SHP77 treated with DMSO at 0.1 percent for 48 hours (cell line): ENCODE data around the gene LRP1B.

Experiments
- DNase-seq: peaks from one replicate; lab custom pipeline; 2025; lab: John Stamatoyannopoulos, UW

Gene LRP1B

DNA sequence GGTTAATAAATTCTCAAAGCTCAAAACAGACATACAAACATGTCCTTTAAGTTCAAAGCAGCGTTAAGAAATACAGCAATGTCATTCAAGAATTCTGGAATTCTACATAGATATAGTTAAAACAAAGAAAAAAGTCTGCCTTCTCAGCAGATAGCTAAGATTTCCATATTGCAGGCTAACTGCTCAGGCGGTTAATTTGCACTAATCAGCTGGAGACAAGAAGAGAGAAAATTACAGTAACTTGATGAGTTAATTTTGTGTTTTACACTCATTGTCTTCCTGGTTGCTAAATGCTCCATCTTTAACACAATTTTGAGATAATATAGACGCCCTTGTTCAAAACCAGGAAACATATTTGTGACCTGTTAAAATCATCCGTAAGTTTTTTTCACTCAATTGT is 1012.0 kb downstream of the LRP1B start:
- DNase-seq: no peak

DNA sequence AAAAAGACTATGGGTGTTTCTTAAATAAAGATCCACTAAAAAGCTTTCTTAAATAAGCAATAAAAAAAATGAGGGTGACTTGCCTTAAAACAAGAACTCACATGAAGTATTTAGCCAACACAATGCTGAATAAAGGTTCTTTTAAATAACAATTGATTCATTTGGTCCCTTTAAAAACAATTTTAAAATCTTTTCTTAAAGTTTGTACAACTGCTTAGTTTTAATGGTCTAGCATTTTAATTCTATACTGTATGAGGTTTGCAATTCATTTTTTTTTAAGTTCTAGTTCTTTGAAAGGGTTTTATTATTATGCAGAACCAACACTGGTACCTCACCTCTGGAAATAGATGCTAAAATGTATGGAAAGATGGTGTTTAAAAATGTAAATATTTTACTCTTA is 1017.5 kb downstream of the LRP1B start:
- DNase-seq: no peak

DNA sequence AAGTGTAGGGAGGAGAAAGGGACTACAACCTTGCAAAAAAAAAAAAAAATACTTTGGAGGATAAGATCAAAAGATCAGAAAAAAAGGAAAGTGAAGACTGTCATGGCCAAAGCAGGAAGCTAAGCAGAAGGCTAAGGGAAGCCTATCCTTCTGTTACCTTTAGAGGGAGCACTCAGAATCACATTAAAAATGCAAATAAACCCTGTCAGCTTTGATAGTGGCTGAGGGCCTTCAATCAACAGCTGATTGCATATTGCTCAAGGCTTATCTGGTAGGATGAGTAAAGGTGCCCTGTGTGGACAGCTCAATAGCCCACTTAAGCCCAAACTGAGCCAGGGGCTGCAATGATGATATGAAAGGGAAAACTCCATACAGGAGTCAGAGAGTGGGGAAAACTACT is 1021.2 kb downstream of the LRP1B start:
- DNase-seq: no peak

DNA sequence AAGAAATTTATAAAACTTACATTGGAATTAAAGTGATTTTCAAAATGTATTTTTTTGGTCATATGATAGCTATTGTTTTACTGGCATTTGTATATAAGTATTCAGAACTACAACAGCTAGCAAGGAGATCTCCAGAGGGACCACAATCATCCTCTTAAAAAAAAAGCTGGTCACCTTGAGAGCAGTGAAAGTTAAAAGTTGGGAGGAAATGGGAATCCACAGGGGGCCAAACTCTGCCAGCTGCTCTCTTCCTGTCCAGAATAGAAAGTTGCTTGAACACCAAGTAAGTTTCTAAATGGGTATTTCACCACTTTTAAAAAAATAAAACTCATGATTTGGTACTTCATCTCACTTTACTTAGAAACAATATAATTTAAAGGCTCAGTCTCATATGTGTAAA is 1025.1 kb downstream of the LRP1B start:
- DNase-seq: no peak

DNA sequence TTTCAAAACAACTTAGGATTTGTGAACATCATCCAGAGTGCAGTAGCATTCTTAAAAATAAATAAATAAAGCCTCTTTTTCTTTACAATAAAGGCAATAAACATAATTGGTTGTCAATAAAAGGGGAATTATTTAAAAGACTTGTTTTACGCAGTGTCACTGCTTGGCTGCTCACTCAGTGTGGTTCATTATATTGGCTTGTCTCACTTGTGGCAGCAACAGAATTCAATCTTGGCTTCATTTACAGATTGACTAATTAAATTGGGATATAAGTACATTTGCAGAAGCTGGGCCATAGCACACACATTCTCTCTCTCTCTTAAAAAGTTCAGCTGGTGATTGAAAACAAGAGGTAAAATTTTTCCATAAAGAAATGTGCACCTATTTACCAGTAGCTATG is 1027.6 kb downstream of the LRP1B start:
- DNase-seq: no peak

DNA sequence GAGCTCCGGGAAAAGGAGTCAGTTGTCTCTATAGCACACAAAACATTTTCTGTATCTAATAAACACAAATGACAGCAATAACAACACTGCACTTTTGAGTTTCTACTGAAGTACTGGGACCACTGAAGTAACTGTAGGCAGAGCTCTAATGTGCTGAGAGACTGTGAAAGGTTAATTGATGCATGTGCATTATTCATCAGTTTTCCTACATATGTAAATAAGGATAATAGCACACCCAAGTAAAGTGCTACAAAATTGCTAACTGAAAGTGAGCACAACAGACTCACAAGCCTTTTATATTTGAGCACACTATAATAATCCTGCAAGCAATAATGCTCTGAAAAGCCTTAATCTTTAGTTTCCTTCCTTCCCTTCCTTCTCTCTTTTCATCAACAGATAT is 1051.6 kb downstream of the LRP1B start:
- no peak for DNase-seq

DNA sequence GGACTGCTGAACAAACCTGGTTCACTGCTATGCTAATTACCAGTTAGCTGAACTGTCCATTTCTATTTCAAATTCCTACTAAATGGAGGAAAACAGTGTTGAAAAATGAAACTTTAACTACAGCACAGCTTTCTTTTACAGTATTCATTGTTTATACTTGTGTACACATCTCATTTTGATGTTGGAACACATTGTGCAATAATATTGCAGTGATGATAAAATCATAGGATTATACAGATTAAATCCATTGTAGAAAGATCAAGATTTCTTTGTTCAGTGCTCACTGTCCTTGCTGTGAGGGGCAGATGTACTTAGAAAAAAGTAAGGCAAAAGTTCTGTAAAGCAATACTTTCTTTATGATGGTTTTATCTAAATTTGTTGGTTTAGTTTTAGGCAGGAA is 1055.1 kb downstream of the LRP1B start:
- DNase-seq: no peak

DNA sequence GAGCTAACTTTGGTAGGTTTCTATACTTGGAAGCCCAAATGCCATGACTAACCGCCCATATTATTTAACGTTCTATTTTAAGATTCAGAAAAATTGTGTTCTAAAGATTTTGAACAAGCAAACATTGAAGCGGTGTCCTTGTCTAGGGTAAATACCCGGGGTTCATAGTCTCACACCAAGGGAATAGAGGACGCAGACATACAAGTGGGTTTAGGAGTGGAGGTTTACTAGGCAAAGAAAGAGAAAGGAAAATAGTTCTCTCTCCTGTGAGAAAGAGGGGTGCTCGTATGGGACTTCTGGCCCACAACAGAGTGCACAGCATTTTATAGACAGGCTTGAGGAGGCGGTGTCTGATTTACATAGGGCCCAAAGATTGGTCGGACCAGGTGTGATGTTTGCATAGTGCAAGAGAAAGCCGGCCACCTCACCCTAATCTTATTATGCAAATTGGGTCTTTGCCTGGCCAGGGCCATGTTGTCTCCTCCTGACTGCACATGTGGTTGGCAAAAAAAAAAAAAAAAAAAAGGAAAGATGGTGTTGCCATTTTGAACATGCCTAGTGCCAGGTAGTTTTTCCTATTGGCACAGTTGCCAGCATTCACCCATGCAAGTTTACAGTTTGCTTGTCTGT is 1062.6 kb downstream of the LRP1B start:
- DNase-seq: no peak

DNA sequence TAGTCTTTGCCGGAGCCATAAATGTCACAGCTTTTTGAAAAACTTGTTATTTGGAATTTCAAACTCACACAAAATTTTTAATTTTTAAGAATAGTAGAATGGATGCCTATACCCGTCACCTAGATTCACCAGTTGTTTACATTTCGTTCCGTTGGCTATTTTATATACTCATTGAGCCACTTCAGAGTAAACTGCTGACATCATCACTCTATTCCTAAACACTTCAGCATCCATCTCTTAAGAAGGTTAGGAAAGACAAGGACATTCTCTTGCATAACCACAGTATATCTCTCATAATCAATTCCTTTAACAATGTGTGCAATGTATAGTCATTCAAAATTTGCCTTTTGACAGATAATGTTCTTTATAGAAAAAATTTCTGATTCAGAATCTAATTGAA is 1065.8 kb downstream of the LRP1B start:
- DNase-seq: no peak

DNA sequence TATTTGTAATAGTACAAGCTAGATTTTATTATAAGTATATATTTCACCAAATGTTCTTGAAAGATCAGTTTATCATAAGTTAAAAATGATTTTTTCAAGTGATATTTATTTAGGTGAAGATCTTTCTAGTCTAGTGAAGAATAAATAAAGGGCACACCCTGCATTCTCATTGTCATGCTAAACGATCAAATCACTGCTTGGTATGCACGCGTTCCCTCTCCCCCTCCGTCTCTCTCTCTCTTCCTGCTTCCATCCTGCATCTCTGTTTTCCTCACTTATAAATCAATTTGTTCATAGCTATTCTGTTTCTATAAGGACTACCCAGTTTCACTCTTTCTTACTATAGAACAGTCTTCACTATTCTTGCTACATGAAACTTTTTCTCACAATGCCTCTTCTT is 1067.4 kb downstream of the LRP1B start:
- no peak for DNase-seq

DNA sequence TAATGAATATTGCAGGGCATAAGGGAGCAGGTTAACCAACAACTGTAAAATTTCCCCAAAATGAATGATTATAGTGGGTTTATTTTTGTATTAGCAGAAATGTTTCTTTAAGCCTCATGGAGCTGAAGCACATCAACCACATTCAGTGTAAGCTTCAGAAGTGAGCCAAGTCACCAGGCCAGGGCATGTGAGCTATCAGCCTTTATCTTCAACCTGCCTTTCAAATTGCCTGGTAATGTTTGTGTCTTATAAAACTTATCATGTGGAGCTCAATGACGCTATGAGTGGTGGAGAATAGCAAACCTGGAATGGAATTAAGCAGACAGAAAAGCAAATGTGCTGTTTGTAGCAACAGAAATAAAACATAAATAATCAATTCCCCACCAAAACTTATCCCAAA is 1068.4 kb downstream of the LRP1B start:
- DNase-seq: no peak

DNA sequence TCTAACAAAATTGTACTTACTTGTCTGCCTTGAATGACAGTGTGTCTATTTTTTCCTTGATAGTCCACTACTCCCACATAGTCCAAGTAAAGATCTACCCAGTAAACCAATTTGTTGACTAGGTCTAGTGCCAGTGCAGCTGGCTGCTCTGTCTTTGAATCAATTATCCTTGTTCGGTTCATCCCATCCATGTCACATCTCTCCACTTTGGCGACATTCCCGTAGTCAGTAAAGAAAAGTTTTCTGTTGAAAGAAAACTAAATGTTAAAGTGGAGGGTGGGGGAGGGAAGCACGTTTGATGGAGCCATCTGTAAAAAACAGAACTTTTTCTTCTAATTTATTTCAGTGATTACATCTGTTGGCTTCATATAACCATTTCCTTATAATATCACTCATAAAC is 1068.8 kb downstream of the LRP1B start:
- DNase-seq: no peak

DNA sequence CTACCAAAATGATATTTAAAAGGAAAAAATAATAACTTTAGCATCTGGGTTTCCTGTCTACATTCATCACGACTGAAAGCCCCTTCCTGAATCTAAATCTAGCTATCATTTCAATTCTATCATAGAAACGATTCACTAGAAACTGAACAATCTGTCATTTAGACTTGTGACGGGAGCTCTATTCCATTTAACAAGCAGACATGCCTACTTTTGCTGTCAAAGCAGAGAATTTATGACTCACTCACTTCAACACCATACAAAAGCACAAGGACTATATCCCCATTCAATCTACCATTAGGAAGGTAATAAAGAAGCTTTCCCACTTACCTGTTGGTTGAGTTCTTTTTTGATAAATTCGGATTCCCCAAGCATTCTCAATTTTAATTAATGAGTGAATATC is 1072.3 kb downstream of the LRP1B start:
- DNase-seq: no peak

DNA sequence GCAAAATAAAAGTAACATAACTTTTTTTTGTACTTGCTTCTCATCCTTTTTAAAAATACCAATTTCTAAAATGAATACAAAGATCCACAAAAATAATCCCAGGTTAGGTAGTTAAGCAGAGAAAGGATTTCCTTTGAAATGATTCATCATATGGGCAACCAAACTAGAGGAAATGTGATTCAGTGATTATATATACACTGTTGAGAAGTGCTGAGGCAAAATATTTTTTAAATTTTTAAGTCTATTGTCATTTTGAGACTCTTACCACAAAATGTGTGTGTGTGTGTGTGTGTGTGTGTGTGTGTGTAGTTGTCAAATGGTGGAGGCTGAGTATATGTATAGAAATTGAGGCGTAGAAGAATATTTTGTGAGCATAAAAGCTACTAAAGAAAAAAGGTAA is 1075.3 kb downstream of the LRP1B start:
- no peak for DNase-seq

DNA sequence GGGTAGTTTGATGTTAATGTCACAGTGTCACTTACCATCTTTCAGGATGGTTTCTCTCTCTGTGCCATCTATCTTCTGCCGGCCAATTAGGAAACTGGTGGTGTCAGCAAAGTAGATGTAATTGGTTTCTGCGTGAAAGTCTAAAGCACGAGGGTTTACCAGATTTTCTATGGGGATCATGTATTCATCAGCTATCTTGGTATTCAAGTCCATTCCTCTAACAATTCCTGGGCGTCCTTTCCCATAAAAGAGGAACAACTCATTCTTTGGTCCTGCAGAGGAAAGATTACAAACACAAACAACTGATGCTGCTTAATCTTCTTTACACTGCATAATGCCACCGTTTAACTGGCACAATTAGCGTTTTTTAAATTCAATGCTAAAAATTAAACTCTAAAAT is 1081.9 kb downstream of the LRP1B start:
- DNase-seq: no peak

DNA sequence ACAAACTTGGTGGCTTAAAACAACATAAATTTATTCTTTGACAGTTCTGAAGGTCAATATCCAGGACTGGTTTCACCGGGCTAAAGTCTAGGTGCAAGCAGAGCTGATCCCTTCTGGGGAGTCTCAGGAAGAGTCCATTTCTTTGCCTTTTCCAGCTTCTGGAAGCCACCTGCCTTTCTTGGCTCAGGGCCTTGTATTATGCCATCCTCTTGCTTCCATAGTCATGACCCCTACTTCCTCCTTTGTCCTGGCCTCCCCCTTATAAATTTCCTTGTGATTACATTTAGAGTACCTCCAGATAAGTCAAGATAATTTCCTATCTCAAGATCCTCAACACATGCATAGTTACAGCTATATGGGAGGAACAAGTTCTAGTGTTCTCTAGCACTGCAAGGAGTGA is 1089.5 kb downstream of the LRP1B start:
- DNase-seq: no peak

DNA sequence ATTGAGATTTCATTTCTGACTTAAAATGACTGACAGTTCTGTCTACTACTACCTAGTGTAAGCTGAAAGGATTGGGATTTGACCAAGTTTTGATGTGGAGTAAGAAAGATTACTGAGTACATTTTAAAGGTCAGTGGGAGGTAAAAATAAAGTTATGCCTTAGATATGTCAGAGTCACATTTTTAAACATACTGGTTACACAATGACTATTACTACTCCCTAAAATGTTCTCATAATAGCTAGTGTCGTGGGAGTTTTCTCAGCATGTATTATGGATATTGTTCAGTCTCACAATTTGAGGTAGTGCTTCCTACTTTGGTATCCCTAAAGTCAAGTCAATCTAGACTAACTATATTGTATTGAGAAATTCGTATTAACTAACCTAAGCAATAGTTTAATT is 1092.5 kb downstream of the LRP1B start:
- DNase-seq: no peak

DNA sequence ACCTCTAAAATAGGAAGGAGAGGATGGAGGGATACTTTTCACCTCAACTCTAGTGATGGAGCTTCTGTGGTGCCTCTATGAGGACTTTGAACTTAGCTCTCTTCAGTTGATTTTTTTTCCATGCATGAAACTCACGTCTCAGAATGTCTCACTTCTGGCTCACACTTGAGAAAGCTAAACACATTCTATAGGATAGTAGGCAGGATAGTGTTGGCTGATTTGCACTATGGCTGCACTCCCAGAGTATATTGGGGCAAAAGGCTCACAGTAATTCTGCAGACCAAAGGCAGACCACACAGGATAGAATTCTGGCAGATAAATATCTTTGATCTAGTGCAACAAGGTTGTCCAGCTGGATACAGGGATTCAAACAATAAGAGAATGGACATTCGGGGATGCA is 1093.5 kb downstream of the LRP1B start:
- DNase-seq: no peak

DNA sequence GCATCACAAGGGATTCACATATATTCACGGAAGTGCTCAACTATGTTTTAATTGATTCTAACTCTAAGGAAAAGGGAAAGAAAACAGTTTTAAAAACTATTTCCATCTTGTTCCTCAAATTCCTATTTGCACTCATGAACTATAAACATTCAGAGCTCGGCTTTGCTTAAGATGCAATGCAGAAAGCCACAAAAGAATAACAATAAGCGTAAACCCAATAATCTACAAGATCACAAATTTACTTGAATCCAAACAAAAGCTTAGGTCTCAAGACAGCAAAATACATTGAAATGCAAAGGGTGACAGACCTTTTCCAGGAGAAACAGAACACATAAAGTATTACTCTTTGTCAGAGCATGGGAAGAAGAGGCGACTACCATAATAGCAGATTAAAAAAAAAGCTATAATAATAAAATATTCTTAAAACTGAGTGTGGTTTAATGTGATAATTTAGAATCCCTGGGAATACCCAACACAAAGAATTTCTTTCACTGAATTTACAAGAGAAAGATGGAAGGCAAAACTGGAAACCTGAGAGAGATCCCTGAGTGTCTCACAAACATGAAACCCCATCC is 1094.9 kb downstream of the LRP1B start:
- no peak for DNase-seq

DNA sequence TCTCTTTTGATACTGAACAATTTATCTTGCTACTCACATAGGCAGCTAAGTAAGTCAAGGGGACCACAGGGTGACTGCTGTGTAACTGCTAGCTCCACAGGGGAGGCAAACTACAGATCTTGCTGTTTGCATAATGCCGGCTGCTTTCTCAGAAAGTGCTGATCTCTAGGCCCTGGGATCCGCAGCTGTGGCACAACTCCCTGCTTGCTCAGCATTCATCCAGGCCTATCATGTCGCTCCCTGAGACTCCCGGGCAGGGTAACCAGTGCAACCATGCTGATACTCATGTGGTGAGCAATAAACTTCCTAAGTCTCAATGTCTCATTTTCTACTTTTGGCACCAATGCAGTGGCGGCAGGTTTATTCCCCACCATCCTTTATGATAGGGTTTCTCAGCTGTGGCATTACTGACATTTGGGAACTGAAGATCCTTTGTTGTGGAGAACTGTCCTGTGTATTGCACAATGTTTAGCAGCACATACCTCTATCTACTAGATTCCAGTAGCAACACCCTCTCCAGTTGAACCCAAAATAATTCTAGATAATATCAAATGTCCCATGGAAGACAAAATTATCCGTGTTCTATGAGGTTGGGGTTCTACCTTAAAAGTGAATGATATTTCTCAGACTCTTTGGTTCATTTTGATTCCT is 1101.3 kb downstream of the LRP1B start:
- no peak for DNase-seq

DNA sequence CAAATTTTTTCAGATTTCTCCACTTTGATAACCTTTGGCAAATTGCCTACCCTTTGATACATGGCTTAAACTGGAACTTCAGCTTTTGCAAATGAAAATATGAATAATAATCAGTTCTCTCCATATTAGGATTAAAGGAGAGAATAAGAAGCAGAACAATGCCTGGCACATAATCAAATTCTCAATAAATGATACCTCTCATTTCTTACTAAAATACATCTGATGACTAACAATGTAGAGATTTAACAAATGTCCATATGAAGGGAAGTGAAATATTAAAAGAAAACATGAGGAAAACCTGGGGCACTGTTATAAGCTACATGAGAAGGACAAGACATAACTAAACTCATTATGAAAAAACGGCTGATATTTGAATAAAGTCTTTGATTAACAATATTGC is 1103.6 kb downstream of the LRP1B start:
- DNase-seq: no peak

DNA sequence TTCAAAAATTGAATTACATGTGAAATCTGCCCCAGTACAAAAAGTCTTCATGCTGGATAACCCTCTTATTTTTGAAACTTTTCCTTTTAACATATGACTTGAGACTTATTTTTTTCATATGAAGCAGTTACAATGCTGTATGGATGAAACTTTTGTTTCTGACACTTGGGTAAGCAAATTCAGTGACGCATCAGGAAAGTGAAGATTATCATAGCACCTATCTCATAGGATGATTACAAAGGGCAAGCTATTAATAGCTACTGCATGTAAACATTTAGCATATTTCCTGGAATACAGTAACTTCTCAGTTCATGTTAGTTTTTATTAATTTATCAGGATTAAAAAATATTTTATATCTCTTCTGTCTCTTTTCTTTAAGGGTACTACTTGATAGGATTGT is 1109.2 kb downstream of the LRP1B start:
- no peak for DNase-seq

DNA sequence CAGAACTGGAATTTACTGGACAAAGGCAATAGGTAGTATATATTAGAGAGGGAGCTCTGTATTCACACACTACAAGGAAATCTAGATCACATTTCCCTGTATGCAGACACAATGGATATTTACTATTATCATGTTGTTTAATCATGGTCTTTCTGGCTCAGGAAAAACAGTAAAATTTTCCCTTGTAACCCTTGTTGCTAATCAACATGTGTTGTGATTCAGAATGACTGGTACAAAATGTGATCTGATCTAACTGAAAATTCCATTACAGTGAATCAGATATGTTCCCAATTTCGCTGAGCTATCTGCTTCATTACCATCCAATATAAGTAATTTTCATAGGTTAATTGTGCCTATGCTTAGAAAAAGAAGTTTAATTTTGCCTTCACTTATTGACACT is 1109.7 kb downstream of the LRP1B start:
- no peak for DNase-seq

DNA sequence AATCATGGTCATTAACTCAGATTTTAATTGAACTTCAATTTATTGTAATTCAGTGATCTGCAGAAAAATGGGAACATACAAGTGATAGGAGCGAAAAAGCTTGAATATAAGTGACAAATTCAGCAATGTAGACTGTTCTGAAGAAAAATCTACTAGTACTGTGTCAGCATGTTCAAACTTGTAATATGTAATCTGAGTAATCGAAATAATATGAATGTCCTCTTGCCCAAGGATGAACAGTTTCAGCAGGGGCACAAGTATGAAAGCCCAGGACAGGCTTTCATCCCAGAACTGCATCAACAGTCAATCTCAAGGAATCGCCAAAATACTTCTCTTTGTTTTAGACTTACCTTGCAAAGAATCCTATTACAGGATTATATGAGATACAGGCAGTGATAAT is 1110.5 kb downstream of the LRP1B start:
- DNase-seq: no peak
